CD4-positive, alpha-beta T cell treated with Interleukin-17A for 1 hour (primary cell): Measurements from ENCODE around the gene TLK2.
"Not testable (repeated sequence)": the region's sequence is repeated elsewhere in the genome, so short reads cannot be mapped to it uniquely, and the experiment has no call there.

Experiments used
- DNase-seq: peaks from one replicate; pipeline ENCODE4 v3.0.0-alpha.2; 2020

TLK2 gene

DNA sequence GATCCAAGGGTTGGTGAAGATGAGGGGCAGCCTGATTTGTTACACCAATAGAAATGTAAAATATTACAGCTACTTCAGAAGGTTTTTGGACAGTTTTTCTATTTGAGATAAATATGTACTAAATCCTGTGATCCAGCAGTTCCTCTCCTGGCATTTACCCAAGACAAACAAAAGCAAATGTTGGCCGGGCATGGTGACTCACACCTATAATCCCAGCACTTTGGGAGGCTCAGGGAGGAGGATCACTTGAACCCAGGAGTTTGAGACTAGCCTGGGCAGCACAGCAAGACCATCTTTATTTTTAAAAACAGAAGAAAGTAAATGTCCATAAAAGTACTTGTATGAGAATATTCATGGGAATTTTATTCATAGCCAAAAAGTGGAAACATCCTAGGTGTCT is 84.0 kb downstream of the TLK2 start:
- no peak for DNase-seq

DNA sequence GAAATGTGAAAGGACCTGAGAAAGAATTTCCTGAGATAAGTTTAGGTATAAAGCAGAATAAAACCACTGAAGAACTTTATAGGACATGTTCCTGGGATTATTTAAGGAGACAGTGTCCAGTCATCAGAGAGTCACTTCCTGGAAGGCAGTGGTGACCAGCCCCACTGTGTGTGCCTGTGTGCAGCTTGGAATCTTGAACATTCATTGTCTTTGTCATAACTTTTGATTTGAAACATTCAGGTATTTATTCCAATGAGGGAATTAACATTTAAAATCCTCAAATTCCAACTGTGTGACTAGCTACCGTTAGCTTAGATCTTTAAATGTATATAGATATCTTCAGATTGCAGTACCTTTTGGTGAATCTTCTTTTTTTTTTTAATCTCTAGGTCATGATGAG is 87.2 kb downstream of the TLK2 start:
- no peak for DNase-seq

DNA sequence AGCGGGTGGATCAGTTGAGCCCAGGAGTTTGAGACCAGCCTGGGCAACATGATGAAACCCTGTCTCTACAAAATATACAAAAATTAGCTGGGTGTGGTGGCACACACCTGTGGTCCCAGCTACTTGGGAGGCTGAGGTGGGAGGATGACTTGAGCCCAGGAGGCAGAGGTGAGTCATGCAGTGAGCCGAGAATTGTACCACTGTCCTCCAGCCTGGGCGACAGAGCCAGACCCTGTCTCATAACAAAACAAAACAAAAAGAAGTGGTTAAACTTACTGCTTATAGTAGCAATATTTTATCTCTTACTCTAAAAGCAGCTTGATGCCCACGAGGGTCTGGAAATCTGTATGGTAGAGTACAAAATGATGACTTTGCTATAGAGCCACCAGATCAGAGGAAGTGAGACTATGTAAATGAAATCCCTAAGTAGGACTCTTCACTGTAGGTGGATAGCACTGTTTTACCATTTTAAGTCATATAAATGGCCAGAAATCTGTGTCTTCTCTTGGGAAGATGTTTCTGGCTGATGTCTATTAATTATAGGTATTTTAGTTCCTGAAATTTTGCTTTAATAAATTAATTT is 88.5 kb downstream of the TLK2 start:
- DNase-seq: no peak

DNA sequence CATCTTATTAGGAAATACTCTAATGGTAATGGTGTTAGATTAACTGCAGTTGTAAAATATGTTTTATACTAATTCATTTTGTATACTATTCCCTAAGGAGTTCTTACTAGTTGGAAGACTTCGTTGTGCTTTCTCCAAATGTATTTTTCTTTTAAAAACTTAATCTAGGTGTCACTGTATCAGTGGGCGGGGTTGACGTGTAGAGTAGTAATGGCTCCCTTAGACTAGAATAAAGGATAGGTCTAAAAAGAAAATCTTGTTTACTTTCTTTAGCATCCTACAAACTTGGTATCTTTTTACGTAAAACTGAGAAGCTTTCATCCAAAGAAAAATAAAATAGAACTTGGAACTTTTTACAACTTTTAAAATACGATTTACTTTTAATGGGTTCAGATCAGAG is 93.9 kb downstream of the TLK2 start:
- no peak for DNase-seq

DNA sequence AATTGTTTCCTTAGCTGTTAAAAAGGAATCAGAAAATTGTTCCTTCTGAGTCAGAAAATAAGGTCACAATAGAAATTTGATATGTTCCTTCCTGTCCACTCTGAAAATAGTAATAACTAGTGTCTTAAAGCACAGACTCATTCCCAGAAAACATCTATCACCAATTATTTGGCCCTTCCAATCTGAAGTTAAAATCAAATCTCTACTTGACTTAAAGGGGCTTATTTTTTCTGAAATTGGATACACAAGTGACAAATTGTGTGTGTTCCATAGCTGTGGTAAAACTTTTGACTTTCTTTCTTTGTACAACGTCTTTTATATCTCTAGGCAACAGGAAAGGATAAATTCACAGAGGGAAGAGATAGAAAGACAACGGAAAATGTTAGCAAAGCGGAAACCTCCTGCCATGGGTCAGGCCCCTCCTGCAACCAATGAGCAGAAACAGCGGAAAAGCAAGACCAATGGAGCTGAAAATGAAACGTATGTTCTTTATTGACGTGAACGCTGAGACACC is 94.3 kb downstream of the TLK2 start:
- no peak for DNase-seq

DNA sequence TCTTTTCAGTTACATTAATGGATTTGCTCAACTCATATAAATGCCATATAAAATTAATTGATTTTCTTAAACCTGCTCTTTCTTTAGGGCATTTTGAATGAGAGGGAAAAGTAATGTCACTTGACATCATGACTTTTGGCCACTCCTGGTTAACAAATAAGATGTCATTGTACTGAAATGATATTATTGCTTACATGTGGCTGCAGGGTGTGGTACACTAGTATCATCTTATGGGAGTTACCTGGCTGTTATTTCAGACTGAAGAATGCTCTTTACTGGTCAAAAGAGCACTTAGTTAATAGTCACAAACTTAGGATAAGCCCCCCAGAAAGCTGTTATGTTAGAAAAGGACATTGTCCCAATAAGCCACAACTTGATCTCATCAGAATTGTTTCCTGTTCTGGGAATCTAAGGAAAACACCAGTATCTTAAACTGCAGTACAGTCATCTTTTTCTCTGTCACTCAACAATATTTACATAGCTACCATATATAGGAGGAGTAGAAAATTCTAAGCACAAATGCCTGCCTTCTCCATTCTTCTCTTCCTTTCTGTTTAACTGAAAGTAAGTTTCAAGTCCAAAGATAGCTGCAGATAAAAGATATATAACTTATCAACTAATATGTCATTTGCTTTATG is 95.0 kb downstream of the TLK2 start:
- DNase-seq: no peak

DNA sequence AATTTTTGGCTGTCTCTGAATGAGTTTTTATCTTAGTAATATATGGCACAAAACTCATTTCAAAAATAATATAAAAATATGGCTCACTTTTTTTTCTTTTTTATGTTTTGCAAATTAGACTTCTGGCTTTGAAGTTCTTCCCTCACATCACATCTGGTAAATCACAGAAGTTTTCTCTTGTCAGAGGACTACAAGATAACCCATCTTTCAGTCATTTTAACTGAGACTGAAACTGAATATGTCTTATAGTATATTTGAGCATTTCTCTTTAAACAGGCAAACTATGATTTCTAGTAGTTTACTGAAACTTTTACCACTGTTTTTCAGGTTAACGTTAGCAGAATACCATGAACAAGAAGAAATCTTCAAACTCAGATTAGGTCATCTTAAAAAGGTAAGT is 97.8 kb downstream of the TLK2 start:
- DNase-seq: no peak

DNA sequence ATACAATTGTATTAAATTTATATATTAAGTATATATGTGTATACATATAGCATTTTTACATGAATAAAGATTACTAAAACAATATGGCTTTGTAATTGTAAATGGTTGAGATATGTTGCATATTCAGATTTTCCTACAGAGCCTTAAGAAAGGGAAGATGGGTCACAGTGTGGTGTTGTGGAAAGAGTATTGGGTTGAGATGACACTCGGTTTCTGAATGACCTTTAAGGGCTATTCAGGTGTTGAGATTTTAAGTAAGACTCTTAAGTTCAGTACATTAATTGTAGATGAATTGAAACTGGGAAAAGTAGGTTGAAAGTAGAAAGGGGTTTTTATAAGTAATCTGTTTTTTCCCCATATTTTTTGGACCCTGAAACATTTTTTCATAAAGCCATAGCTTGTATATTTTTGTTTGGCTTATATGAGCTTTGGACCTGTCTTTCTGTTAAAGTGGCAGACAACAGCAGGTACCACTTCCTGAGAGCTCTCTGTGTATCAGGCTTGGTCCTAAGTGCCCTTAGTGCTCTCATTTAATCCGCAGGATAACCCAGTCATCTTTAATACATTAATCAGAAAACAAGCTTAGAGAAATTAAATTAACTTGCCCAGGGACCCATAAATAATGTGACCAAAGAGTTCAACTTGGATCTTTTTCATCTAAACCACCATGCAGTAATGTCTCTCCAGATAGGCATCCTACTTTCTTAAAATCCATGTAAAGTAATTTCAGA is 100.3 kb downstream of the TLK2 start:
- no peak for DNase-seq

DNA sequence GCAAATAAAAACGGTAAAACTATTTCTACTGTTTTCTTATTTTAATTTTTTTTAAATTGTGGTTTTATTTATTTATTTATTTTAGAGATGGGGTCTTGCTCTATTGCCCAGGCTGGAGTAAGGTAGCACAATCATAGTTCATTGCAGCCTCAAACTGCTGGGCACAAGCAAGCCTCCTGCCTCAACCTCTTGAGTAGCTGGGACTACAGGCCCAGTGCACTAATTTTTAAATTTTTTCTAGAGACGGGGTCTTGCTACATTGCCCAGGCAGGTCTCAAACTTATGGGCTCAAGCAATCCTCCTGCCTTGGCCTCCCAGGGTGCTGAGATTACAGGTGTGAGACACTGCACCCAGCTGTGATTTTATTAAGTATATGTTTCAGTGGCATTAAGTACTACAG is 102.3 kb downstream of the TLK2 start:
- no peak for DNase-seq

DNA sequence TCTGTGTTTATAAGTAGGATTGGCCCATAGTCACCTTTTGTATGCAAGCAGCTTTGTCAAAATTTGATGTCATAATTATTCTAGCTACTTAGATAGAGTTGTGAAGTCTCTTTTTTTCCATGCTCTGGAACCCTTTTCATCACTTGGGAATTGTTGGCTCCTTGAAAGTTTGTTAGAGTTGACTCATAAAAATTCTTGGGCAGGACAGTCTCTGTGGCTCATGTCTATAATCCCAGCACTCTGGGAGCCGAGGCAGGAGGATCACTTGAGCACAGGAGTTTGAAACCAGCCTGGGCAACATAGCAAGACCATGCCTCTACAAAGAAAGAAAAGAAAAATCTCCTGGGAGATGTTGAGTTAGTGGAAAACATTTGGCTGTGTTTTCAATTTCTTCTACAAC is 103.1 kb downstream of the TLK2 start:
- DNase-seq: no peak

DNA sequence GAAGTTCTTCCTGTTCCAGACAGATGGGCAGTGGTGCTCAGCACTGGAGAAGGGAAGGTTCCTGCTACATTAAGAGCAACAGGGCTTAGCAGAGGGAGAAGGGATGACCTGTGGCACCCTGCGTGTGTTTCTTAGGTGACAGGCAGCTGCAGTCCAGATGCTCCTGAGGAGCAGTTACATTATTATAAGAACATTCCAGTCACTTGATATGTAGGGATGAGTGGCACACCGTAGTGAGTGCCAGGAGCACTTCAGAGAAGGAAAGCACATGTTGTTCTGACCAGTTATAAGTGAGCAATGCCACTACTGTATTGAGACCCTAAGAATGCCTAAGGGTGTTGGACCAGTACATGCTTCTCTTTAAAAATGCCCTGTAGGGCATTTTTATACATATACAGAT is 108.9 kb downstream of the TLK2 start:
- no peak for DNase-seq

DNA sequence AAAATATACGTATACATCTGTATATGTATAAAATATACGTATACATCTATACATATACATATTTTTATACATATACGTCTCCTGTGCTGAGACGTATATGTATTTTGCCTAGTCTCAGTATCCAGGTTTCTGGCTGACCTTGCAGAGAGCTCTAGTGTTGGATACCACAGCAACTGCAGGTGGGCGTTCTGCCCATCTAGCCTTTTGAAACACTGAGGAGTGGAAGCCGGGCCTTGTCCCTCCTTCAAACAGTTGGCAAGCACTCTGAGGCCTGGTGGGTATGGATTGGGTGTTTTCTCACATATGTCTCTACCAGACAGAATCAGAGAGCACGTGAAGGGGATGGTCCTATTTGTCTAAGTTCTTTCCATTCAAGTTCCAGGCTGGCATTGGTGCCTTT is 109.5 kb downstream of the TLK2 start:
- no peak for DNase-seq

DNA sequence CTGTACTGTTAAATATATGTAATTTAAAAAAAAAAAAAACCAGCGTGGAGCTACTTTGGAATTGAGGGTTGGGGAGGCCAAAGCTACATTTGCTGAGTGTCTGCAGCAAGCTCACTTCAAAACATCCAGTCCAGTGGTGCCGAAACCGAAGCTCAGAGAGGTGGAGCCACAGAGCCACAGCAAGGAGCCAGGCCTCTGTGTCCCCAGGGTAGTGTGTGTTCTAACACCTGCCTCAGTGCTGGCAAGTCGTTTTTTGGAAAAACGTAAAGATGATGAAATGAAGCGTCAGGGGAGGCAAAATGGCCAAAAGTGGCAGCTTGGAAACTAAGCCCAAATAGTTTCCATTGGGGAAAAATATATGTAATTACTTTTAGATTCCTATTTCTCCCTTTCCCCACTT is 112.7 kb downstream of the TLK2 start:
- DNase-seq: no peak

DNA sequence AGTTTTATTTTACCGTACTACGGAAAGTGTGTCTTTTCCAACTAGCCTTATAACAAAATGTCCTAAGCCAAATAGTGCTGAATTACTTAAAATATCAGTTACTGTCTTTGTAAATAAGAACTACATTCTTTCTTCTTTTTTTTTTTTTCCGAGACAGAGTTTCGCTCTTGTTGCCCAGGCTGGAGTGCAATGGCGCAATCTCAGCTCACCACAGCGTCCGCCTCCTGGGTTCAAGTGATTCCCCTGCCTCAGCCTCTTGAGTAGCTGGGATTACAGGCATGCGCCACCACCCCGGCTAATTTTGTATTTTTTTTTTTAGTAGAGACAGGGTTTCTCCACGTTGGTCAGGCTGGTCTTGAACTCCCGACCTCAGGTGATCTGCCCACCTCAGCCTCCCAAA is 113.2 kb downstream of the TLK2 start:
- not testable (repeated sequence) for DNase-seq

DNA sequence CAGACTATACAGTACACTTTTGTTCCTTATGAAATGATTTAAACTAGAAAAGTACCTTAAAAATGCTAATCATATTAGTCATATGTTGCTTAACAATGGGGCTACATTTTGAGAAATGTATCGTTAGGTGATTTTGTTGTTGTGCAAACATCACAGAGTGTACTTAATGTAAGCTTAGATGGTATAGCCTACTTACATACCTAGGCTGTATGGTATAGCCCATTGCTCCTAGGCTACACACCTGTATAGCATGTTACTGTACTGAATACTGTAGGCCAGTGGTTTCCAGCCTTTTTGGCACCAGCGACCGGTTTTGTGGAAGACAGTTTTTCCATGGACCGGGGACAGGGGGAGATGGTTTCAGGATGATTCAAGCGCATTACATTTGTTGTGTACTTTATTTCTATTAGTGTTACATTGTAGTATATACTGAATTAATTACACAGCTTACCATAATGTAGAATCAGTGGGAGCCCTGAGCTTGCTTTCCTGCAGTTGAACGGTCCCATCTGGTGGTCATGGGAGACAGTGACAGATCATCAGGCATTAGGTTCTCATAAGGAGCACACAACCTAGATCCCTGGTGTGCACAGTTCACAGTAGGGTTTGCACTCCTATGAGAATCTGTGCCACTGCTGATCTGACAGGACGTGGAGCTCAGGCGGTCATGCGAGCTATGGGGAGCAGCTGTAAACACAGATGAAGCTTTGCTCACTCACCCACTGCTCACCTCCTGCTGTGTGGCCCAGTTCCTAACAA is 113.9 kb downstream of the TLK2 start:
- DNase-seq: no peak

DNA sequence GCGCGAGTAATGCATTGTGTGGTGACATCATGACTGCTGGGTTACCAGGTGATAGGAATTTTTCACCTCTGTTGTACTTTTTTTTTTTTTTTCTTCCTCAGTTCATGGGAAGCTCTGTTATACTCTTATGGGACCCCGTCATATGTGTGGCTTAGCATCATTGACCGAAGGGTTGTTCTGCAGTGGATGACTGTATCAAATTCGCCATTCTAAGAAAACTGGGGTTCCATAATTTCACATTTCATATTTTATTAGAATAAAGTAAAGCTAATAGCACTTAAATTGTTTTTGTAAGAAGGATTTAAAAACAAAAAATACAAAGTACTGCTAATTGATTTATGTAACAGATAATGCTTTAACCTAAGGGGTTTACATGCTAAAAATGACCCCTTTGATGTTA is 116.9 kb downstream of the TLK2 start:
- no peak for DNase-seq

DNA sequence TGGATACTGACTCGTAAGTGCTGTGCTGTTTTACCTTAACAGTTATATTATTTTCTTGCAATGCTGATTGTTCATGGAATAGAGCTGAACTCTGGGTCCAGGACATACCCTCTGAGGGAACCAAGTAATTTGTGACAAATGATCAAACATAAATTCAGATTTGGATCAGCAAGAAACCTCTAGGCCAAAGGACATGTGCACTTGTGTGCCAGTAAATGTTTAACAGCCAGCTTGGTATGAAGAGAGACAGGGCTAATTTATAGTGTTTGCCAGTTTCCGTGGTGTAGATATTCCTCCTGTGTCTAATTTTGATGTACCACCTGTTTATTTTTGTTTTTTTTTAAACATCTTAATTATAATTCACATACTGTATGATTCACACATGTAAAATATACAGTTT is 118.0 kb downstream of the TLK2 start:
- no peak for DNase-seq

DNA sequence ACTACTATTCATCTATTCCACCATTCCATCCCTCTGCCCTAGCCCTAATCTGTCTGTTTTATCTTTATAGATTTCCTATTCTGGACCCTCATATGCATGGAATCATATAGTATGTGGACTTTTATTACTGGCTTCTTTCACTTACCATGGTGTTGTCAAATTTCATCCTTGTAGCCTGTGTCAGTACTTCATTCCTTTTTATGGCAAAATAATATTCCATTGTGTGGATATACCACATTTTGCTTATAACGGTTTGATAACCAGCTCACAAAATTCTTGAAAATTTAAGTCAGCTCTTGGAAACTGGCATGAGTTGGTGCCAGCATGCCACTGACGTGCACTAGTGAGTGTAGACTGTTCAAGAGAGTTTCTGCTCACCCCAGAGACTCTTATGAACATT is 118.5 kb downstream of the TLK2 start:
- DNase-seq: no peak

DNA sequence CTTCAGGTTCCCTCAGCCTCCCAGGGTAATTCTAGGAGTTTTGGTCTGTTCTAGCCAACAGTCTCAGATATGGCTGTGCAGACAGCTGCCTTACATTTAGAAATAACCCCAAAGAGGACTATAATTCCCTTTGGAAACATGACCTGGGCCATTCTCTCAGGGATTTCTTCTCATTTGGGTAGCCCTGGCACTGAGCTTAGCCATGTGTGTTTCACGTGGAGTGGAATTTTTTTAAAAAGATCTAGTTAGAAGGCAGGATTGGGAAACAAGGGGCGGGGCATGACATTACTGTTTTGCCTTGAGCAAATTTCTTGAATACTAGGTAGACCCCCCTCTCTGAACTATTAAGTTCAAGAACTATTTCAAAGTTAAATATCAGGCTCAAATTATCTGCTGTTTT is 119.3 kb downstream of the TLK2 start:
- DNase-seq: no peak

DNA sequence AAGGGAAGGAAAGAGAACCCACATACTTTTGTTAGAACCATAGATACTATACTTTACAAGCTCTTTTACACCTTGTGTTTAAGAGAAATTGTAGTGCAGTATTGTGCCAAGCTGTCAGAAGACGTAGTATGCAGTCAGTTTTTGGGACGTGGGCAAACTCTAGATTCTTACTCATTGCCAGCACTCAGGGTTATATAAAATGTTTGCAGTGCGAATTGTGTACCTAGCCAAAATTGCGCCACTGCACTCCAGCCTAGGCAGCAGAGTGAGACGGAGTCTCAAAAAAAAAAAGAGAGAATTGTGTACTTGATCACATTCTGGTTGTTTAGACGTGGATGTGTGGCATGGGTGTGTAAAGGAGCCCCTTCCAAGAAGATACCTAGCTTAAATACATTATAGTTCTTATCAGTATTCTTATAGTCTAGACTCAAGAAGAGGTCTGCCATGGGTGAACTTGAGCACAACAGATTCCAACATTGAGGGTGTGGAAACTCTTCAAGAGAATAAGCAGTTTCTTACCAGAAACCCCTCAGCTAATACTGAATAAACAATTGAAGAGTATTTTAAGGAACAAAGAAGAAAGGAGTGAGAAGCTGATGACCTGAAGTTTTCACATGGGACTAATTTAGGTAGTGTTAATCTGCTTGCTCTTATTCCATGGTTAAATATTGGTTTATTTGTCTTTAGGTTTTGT is 121.5 kb downstream of the TLK2 start:
- DNase-seq: no peak

DNA sequence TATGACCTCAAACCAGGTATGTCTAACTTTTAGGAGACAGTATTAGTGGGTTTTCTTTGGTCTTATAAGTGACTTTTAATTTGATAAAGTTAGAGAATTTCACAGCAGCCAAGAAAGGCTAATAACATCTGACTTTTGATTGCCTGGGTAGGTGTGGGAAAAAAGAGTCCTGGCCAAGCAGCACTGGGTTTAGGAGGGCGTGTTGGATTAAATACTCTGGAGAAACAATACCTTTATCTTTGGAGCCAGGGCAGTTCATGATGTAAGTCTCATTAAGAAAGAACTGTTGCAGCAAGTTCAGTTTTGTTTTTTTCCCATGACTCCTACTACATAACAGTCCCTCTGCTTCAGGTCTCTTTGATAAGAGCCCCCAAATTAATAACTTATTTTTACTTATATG is 122.2 kb downstream of the TLK2 start:
- no peak for DNase-seq

DNA sequence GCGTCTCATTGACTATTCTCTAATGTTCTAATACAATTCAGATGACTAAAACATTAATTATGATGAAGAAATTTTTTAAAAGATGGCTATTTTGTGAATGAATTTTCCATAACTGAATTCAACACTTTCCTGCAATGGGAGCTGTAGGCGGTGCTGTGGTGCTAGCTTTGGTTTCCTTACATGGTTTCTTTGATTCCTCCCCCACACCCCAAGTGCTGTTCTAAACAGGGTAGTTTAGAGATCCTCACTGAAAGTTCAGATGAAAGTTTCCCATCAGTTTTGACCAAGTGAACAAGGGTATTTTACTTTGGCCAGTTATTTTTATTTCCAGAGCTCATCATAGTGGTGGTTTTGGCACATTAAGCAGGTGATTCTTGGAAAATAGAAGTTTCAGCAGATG is 122.8 kb downstream of the TLK2 start:
- DNase-seq: no peak

DNA sequence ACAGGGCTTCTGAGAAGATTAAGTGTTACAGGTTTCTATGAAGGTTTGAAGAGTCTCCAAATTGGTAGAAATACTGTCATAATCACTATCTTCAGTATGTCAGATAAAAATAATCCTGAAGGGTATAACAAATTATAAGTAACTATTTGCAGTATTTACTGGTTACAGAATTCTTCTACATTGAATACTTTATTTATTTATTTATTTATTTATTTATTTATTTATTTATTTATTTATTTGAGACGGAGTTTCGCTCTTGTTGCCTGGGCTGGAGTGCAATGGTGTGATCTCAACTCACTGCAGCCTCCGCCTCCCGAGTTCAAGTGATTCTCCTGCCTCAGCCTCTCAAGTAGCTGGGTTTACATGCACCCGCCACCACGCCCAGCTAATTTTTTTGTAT is 125.2 kb downstream of the TLK2 start:
- not testable (repeated sequence) for DNase-seq
